ENCODE data around the gene CTSW.

Gene CTSW

DNA sequence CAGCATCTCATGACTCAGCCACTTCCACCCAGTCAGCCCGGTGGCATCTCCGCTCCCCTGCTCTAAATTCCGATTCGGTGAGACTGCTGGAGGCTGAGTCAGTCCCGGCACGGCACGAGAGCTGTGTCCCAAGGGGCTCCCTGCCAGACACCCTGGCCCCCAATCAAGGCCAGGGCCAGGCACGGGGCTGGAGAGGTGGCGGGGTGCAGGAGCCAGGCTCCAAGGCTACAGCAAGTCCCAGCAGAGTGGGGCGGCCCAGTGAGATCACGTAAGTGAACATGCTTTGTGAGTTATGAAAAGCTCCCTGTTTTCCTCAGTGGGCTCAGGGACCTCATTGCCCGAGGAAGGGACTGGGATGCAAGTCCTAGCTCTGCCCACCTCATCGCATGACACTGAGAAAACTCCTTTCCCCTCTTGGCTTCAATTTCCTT, 36.2 kb downstream of the CTSW start:
- DNase-seq (ENCODE audit: insufficient read length, low spot score), result no peak
- TF ChIP-seq, protein P1, sequence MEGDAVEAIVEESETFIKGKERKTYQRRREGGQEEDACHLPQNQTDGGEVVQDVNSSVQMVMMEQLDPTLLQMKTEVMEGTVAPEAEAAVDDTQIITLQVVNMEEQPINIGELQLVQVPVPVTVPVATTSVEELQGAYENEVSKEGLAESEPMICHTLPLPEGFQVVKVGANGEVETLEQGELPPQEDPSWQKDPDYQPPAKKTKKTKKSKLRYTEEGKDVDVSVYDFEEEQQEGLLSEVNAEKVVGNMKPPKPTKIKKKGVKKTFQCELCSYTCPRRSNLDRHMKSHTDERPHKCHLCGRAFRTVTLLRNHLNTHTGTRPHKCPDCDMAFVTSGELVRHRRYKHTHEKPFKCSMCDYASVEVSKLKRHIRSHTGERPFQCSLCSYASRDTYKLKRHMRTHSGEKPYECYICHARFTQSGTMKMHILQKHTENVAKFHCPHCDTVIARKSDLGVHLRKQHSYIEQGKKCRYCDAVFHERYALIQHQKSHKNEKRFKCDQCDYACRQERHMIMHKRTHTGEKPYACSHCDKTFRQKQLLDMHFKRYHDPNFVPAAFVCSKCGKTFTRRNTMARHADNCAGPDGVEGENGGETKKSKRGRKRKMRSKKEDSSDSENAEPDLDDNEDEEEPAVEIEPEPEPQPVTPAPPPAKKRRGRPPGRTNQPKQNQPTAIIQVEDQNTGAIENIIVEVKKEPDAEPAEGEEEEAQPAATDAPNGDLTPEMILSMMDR (IDR thresholded peaks at IDR 0.05; ENCODE audit: insufficient read depth, missing control alignments), result no peak
- no peak for FAIRE-seq

DNA sequence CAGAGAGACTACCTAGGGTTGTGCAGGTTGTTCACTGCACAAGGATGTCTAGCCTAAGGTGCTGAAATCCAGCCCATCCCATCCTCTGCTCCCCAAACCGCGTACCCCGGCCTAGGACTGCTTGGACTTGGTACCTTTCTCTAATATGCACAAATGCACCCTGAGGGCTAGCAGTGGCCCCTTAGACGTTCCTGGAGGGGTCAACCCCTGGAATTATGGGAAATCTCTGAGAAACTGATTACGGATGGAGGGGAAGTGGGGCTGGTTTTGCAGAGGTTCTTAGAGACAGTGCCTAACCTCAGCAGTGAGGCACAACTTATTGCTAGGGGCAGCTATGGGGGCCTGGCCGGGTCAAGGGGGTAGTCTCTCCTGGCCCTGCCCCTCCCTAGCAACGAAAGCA, 36.8 kb downstream of the CTSW start:
- FAIRE-seq (no peak), DNase-seq (ENCODE audit: insufficient read length, low spot score) (no peak)
- TF ChIP-seq, protein P1 (IDR thresholded peaks at IDR 0.05; ENCODE audit: insufficient read depth, missing control alignments), result no peak

DNA sequence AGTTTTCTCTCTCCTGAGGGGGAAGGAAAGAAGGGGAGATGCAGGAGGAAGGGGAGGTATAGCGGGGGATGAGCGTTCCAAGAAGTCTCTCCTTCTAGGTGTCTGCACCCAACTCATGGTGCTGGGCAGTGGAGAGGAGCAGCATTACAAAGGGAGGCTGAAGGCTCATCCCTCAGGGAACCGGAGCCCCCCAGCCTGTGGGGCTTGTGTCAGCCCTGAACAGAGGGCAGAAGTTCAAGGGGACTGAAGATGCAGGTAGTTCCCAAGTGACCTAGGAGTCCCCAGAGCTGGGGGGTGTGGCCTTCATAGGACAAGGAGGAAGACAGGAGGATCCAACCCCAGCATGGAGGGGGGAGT, 37.4 kb downstream of the CTSW start:
- TF ChIP-seq, protein P1 (IDR thresholded peaks at IDR 0.05; ENCODE audit: insufficient read depth, missing control alignments), result no peak
- DNase-seq (ENCODE audit: insufficient read length, low spot score), result no peak
- no peak for FAIRE-seq

DNA sequence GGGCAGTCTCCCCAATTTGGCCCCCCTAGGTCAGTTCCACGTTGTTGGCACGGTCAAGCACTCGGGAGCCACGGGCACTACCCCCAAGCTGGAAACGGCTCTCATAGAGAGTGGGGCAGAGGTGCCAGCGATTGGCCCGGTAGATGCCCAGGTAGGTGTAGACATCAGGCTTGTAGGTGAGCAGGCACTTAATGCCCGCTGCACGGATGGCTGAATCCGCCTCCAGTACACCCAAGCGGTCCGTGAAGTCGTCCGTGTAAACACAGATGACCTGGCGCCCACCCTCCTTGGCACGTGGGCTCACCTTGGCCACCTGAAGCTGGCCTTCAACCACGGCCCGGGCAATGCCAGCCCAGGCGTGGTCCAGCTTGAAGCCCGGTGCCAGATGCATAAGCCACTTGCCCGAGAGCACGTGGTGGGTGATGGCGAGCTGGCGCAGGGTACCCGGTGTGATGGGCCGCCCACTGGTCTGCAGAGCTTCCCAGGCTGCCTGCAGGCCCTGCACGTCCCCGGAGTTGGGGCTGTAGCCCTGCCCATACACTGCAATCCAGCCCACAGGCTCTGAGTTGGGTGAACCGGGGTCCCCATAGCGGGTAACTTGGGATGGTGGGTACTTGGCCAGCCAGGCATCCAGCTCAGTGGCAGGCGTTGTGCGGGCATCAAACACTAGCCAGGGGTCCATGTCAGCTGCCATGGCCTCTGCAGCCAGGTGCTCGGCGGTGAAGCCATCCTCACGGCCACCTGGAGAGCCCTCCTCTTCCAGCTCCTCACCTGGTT, 38.0 kb downstream of the CTSW start:
- DNase-seq (ENCODE audit: insufficient read length, low spot score) (no peak), FAIRE-seq (no peak)
- TF ChIP-seq, protein P1 (IDR thresholded peaks at IDR 0.05; ENCODE audit: insufficient read depth, missing control alignments), result no peak

DNA sequence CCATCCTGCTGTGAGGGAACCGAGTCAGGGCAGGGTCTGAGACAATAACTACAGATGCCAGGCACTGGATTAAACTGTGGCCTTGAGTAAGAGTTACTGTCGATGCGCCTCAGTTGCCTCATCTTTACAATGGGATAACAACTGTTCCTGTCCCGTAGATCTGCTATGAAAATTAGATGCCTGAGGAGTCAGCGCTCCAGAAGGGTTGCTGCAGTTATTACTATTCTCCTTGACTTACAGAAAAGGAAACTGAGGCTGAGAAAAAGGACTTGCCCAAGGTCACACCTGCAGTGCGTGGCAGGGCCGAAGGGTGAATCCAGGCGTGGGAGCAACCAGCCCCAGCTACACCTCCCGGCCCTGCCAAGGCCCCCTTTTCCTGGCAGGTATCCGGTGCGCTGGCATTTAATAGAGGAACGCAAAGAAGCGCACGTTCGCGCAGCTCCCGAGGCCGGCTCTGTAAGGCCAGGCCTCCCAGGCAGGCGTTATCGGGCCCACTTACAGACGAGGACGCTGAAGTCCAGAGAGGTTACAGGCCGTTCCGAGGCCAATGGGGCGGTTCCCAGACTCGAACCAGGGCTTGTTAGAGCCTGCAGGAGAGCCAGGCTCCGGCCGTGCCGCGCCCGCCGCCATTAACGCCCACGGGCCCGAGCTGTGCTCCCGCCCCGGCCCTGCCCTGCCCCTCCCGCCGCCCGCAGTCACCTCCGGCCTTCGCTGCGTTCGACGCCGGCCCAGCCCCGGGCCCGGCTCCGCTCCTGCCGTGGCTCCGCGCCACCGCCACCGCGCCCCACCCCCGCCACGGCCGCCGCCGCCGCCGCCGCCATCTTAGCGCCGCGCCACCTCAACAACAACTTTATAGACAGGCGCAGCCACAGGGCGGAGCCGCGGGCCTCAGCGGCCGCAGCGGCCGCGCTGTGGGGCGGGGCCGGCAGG, 38.8 kb downstream of the CTSW start, which contains the start of gene C11orf68:
TSS of gene C11orf68 (minus strand) at position 852 of the 930 bp plus-strand sequence. CDS start at position 821, 31 bp downstream.
- FAIRE-seq (no peak), DNase-seq (ENCODE audit: insufficient read length, low spot score) (no peak)
- TF ChIP-seq, protein P1 (IDR thresholded peaks at IDR 0.05; ENCODE audit: insufficient read depth, missing control alignments), result no peak

DNA sequence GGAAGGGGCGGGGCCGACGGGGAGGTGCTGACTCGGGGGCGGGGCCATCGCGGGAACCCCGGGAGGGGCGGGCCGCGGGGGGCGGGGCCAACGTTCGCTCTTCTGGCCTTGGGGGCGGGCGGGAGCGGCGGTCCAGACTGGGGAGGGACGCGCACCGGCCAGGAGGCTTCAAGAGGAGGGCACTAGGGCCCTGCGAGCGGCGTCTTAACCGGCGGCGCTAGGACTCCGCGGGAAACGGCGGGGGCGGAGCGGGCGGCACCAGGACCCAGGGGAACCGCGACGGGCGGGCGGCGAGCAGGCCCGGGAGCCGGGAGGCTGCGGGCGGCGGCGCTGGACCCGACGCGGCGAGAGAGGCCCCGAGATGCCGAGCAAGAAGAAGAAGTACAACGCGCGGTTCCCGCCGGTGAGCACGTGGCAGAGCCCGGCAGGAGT, 39.5 kb downstream of the CTSW start, which contains the start of gene DRAP1:
TSS of gene DRAP1 (plus strand) at position 286 of the 432 bp plus-strand sequence. CDS start at position 362, 76 bp downstream.
- FAIRE-seq, result no peak
- peak; percentile 95 for DNase-seq (ENCODE audit: insufficient read length, low spot score)
- TF ChIP-seq, protein P1 (IDR thresholded peaks at IDR 0.05; ENCODE audit: insufficient read depth, missing control alignments), result no peak

Measured in D721Med (cell line).